A549 (cell line): Measurements from ENCODE around the gene SLC66A3.

Experiments
- ESRRA ChIP-seq: fragments of 150-350 bp; IDR thresholded peaks from 2 replicates; pipeline ENCODE4 v1.6.1; 2014; ENCODE audit warnings: mild to moderate bottlenecking, low read length, borderline replicate concordance
- HOXA7 ChIP-seq: fragments of 250-450 bp; sonication (Bioruptor Pico); IDR thresholded peaks from 2 replicates; pipeline ENCODE4 v1.5.0; 2020; ENCODE audit warnings: mild to moderate bottlenecking, moderate library complexity
- JUN ChIP-seq, 2 experiments: fragments of >200 bp; sonication (Bioruptor Twin); formaldehyde crosslinking; IDR thresholded peaks; 2 replicates in 1 of 2; 3 replicates in 1 of 2; pipeline ENCODE4 v1.6.1; 2016 to 2017
- MAFK ChIP-seq: fragments of 450-650 bp; IDR thresholded peaks from 2 replicates; pipeline ENCODE4 v1.6.1; 2014; ENCODE audit not compliant: partially characterized antibody
- MAZ ChIP-seq: fragments of 150-350 bp; IDR thresholded peaks from 2 replicates; pipeline ENCODE4 v1.6.1; 2014; ENCODE audit warnings: antibody characterized with exemption, low read depth, low read length, borderline replicate concordance
- NFE2L2 ChIP-seq: fragments of 150-350 bp; conservative IDR thresholded peaks from 2 replicates; pipeline ENCODE4 v1.6.1; 2014; ENCODE audit warnings: low read length
- POLR2A ChIP-seq: IDR thresholded peaks from 2 replicates; pipeline ENCODE4 v1.6.1; 2012; ENCODE audit warnings: mild to moderate bottlenecking, low read length
- SREBF2 ChIP-seq: fragments of 450-650 bp; IDR thresholded peaks from 2 replicates; pipeline ENCODE4 v1.6.1; 2014; ENCODE audit warnings: mild to moderate bottlenecking, moderate library complexity
- TF ChIP-seq, protein P1 (sequence below): fragments of >200 bp; sonication (Bioruptor Twin); formaldehyde crosslinking; IDR thresholded peaks from 3 replicates; pipeline ENCODE4 v1.5.1; 2016
- TF ChIP-seq, protein P2 (sequence below): fragments of 200-600 bp; sonication (generic); IDR thresholded peaks from 2 replicates; pipeline ENCODE4 v1.6.1; 2016; ENCODE audit warnings: antibody characterized with exemption, mild to moderate bottlenecking, moderate library complexity
- TF ChIP-seq, protein P3 (sequence below): fragments of 450-650 bp; IDR thresholded peaks from 2 replicates; pipeline ENCODE4 v1.6.1; 2014; ENCODE audit warnings: antibody characterized with exemption

DNA sequence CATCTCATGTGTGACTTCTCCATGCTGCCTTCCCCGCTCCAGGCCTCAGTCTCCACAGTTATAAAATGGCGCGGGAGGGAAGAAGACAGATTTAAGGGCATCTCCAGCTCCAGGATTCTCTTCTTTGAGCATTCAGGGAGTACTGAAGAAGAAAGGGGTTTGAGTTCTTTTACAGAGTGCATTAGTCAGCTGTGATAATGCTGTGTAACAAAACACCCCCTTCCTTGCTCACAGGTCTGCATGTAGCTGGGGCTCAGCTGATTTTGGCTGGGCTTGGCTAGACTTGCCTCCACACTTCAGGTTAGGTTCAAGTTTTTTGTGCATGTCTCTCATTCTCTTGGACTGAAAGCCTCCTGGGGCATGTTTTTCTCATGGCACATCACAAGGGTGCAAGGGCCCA is 8.0 kb upstream of the SLC66A3 start:
- TF ChIP-seq, protein P1, sequence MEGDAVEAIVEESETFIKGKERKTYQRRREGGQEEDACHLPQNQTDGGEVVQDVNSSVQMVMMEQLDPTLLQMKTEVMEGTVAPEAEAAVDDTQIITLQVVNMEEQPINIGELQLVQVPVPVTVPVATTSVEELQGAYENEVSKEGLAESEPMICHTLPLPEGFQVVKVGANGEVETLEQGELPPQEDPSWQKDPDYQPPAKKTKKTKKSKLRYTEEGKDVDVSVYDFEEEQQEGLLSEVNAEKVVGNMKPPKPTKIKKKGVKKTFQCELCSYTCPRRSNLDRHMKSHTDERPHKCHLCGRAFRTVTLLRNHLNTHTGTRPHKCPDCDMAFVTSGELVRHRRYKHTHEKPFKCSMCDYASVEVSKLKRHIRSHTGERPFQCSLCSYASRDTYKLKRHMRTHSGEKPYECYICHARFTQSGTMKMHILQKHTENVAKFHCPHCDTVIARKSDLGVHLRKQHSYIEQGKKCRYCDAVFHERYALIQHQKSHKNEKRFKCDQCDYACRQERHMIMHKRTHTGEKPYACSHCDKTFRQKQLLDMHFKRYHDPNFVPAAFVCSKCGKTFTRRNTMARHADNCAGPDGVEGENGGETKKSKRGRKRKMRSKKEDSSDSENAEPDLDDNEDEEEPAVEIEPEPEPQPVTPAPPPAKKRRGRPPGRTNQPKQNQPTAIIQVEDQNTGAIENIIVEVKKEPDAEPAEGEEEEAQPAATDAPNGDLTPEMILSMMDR = no peak
- TF ChIP-seq, protein P2, sequence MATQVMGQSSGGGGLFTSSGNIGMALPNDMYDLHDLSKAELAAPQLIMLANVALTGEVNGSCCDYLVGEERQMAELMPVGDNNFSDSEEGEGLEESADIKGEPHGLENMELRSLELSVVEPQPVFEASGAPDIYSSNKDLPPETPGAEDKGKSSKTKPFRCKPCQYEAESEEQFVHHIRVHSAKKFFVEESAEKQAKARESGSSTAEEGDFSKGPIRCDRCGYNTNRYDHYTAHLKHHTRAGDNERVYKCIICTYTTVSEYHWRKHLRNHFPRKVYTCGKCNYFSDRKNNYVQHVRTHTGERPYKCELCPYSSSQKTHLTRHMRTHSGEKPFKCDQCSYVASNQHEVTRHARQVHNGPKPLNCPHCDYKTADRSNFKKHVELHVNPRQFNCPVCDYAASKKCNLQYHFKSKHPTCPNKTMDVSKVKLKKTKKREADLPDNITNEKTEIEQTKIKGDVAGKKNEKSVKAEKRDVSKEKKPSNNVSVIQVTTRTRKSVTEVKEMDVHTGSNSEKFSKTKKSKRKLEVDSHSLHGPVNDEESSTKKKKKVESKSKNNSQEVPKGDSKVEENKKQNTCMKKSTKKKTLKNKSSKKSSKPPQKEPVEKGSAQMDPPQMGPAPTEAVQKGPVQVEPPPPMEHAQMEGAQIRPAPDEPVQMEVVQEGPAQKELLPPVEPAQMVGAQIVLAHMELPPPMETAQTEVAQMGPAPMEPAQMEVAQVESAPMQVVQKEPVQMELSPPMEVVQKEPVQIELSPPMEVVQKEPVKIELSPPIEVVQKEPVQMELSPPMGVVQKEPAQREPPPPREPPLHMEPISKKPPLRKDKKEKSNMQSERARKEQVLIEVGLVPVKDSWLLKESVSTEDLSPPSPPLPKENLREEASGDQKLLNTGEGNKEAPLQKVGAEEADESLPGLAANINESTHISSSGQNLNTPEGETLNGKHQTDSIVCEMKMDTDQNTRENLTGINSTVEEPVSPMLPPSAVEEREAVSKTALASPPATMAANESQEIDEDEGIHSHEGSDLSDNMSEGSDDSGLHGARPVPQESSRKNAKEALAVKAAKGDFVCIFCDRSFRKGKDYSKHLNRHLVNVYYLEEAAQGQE = no peak
- TF ChIP-seq POLR2A = no peak
- no peak for TF ChIP-seq JUN (IDR thresholded peaks at IDR 0.05)
- TF ChIP-seq, protein P3, sequence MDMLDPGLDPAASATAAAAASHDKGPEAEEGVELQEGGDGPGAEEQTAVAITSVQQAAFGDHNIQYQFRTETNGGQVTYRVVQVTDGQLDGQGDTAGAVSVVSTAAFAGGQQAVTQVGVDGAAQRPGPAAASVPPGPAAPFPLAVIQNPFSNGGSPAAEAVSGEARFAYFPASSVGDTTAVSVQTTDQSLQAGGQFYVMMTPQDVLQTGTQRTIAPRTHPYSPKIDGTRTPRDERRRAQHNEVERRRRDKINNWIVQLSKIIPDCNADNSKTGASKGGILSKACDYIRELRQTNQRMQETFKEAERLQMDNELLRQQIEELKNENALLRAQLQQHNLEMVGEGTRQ = no peak
- TF ChIP-seq SREBF2 = no peak
- no peak for TF ChIP-seq MAFK
- TF ChIP-seq NFE2L2 = no peak
- no peak for TF ChIP-seq ESRRA
- no peak for TF ChIP-seq MAZ
- no peak for TF ChIP-seq HOXA7 (CRISPR knock-in tag)
